Nephron progenitor cell (in vitro differentiated cells): Measurements from ENCODE around the gene CPEB3.
"Not testable (repeated sequence)": the region's sequence is repeated elsewhere in the genome, so short reads cannot be mapped to it uniquely, and the experiment has no call there.

ENCODE experiments used
- DNase-seq: peaks from one replicate; pipeline ENCODE4 v3.0.0; 2021
- H3K27ac Mint-ChIP-seq: 2 replicates; pipeline ENCODE4 v1.8.0; 2021; ENCODE audit warnings: mild to moderate bottlenecking, moderate library complexity, mixed read lengths
- H3K27me3 Mint-ChIP-seq: 2 replicates; pipeline ENCODE4 v1.8.0; 2021; ENCODE audit warnings: mild to moderate bottlenecking, low read depth, mixed read lengths; ENCODE audit not compliant: poor library complexity
- H3K36me3 Mint-ChIP-seq: 2 replicates; pipeline ENCODE4 v1.8.0; 2021; ENCODE audit warnings: low read depth, mixed read lengths
- H3K4me1 Mint-ChIP-seq: 2 replicates; pipeline ENCODE4 v1.8.0; 2021; ENCODE audit warnings: mixed read lengths
- H3K4me3 Mint-ChIP-seq: 2 replicates; pipeline ENCODE4 v1.8.0; 2021; ENCODE audit warnings: mild to moderate bottlenecking, moderate library complexity, mixed read lengths
- H3K9me3 Mint-ChIP-seq: 2 replicates; pipeline ENCODE4 v1.8.0; 2021; ENCODE audit warnings: mild to moderate bottlenecking, moderate library complexity, mixed read lengths
- TF ChIP-seq, protein P1 (sequence below): fragments of 200-600 bp; sonication (generic); IDR thresholded peaks from 2 replicates; pipeline ENCODE4 v1.5.0; 2021; ENCODE audit warnings: antibody characterized with exemption

Gene CPEB3

GRCh38 chr10:92150823-92151222 lies 140.1 kb downstream of the CPEB3 start:
- TF ChIP-seq, protein P1, sequence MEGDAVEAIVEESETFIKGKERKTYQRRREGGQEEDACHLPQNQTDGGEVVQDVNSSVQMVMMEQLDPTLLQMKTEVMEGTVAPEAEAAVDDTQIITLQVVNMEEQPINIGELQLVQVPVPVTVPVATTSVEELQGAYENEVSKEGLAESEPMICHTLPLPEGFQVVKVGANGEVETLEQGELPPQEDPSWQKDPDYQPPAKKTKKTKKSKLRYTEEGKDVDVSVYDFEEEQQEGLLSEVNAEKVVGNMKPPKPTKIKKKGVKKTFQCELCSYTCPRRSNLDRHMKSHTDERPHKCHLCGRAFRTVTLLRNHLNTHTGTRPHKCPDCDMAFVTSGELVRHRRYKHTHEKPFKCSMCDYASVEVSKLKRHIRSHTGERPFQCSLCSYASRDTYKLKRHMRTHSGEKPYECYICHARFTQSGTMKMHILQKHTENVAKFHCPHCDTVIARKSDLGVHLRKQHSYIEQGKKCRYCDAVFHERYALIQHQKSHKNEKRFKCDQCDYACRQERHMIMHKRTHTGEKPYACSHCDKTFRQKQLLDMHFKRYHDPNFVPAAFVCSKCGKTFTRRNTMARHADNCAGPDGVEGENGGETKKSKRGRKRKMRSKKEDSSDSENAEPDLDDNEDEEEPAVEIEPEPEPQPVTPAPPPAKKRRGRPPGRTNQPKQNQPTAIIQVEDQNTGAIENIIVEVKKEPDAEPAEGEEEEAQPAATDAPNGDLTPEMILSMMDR, result no peak
- Mint-ChIP-seq H3K9me3 (no peaks in the 10 kb centered on the region), H3K4me3 (no peak overlapping the region), H3K36me3 (no peaks in the 10 kb centered on the region), H3K27me3 (peaks cover 7% of the 10 kb centered on the region), H3K4me1 (no peaks in the 10 kb centered on the region), H3K27ac (no peak overlapping the region)
- DNase-seq, result no peak

DNA sequence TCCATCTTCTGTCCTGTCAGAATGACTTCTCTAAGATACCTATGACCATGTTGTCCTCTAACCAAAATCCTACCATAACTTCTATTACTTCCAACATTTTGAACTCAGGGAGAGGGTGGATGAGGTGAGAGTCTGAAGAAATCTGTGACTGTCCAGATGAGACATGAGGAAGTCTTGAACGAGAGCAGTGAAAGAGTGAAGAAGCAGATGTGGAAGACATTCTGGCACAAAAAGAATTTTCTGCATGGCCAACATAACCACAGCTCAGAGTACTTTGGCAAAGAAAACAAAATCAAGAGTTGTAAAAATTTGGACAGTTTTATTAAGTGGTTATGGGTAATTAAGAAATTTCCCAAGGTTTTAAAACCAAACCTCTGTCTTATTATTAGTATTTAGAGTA lies 141.6 kb downstream of the CPEB3 start:
- H3K27ac Mint-ChIP-seq, result no peak overlapping the region
- H3K27me3 Mint-ChIP-seq, result peaks cover 7% of the 10 kb centered on the region
- no peaks in the 10 kb centered on the region for H3K4me1 Mint-ChIP-seq
- DNase-seq, result no peak
- H3K36me3 Mint-ChIP-seq, result no peaks in the 10 kb centered on the region
- TF ChIP-seq, protein P1, result no peak
- H3K9me3 Mint-ChIP-seq, result no peaks in the 10 kb centered on the region
- no peak overlapping the region for H3K4me3 Mint-ChIP-seq

GRCh38 chr10:92146781-92147180 lies 144.1 kb downstream of the CPEB3 start:
- Mint-ChIP-seq H3K36me3 (no peaks in the 10 kb centered on the region), H3K4me3 (no peak overlapping the region), H3K27ac (no peak overlapping the region), H3K27me3 (peaks cover 10% of the 10 kb centered on the region), H3K9me3 (no peaks in the 10 kb centered on the region), H3K4me1 (no peaks in the 10 kb centered on the region)
- no peak for DNase-seq
- TF ChIP-seq, protein P1, result no peak

- Mint-ChIP-seq H3K27me3 (peaks cover 10% of the 10 kb centered on the region), H3K36me3 (no peaks in the 10 kb centered on the region), H3K9me3 (no peaks in the 10 kb centered on the region), H3K27ac (no peak overlapping the region), H3K4me1 (no peaks in the 10 kb centered on the region), H3K4me3 (no peak overlapping the region)
- DNase-seq, result no peak
- TF ChIP-seq, protein P1, result no peak
These were observed 144.8 kb downstream of the CPEB3 start for GRCh38 chr10:92146107-92146506.

DNA sequence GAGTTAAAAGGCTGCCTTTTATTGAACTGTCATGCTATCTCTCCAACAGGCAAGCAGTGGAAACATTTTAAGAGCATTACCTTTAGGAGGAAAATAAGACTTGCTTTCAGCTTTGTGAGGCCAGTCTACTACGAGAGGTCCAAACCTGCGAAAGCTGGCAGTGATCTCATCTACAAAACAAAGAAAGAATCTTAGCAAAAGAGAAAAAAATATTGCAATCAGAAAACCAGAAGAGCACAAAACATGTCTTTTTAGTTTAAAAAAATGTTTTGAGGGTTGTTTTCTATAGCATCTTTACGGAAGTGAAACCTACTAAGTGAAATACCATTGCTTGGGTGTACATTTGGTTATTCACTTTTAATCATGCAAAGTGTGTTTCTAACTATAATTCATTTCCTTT lies 147.9 kb downstream of the CPEB3 start:
- Mint-ChIP-seq H3K27ac (peak overlapping the region; percentile 1), H3K4me3 (no peak overlapping the region)

GRCh38 chr10:92142512-92142911 lies 148.4 kb downstream of the CPEB3 start:
- peaks cover 16% of the 10 kb centered on the region for H3K9me3 Mint-ChIP-seq
- H3K27ac Mint-ChIP-seq, result peak overlapping the region; percentile 1
- H3K36me3 Mint-ChIP-seq, result peaks cover 11% of the 10 kb centered on the region
- no peaks in the 10 kb centered on the region for H3K4me1 Mint-ChIP-seq
- TF ChIP-seq, protein P1, result no peak
- DNase-seq, result no peak
- H3K4me3 Mint-ChIP-seq, result no peak overlapping the region
- peaks cover 10% of the 10 kb centered on the region for H3K27me3 Mint-ChIP-seq

More for the DNA sequence above, 147.9 kb downstream of the CPEB3 start:
- Mint-ChIP-seq H3K4me1 (no peaks in the 10 kb centered on the region), H3K27me3 (peaks cover 11% of the 10 kb centered on the region), H3K9me3 (peaks cover 16% of the 10 kb centered on the region), H3K36me3 (peaks cover 11% of the 10 kb centered on the region)
- TF ChIP-seq, protein P1, result no peak
- no peak for DNase-seq

GRCh38 chr10:92141147-92141546 lies 149.7 kb downstream of the CPEB3 start:
- H3K4me3 Mint-ChIP-seq, H3K27me3 Mint-ChIP-seq, H3K4me1 Mint-ChIP-seq, DNase-seq, H3K27ac Mint-ChIP-seq: not testable (repeated sequence)
- Mint-ChIP-seq H3K36me3 (peaks cover 11% of the 10 kb centered on the region), H3K9me3 (peaks cover 19% of the 10 kb centered on the region)

DNA sequence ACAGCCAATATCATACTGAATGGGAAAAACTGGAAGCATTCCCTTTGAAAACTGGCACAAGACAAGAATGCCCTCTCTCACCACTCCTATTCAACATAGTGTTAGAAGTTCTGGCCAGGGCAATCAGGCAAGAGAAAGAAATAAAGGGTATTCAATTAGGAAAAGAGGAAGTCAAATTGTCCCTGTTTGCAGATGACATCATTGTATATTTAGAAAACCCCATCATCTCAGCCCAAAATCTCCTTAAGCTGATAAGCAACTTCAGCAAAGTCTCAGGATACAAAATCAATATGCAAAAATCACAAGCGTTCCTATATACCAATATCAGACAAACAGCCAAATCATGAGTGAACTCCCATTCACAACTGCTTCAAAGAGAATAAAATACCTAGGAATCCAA lies 156.8 kb downstream of the CPEB3 start:
- not testable (repeated sequence) for H3K36me3 Mint-ChIP-seq

More for the DNA sequence above, 156.8 kb downstream of the CPEB3 start:
- H3K4me1 Mint-ChIP-seq, H3K27ac Mint-ChIP-seq, DNase-seq, H3K4me3 Mint-ChIP-seq: not testable (repeated sequence)
- peaks cover 32% of the 10 kb centered on the region for H3K9me3 Mint-ChIP-seq
- peaks cover 21% of the 10 kb centered on the region for H3K27me3 Mint-ChIP-seq
